H1 (cell line): ENCODE data around the gene FNDC10.

ENCODE experiments used
- CEBPB ChIP-seq: IDR thresholded peaks from 2 replicates; pipeline ENCODE4 v1.6.1; 2012; ENCODE audit warnings: low read depth, low read length
- CTCF ChIP-seq, 3 experiments: IDR thresholded peaks; 1 replicate in 2 of 3; 2 replicates in 1 of 3; pipeline versions ENCODE4 v1.5.1 to v1.6.1; 2011; ENCODE audit warnings: low read length in 3 of 3, mild to moderate bottlenecking in 3 of 3, inconsistent platforms in 2 of 3, low read depth in 1 of 3, moderate library complexity in 1 of 3; ENCODE audit not compliant: insufficient read depth in 1 of 3; ENCODE audit errors: control extremely low read depth in 1 of 3
- EP300 ChIP-seq, 2 experiments: IDR thresholded peaks; 1 replicate in 1 of 2; 2 replicates in 1 of 2; pipeline ENCODE4 v1.6.1; 2011 to 2012; ENCODE audit warnings: low read depth in 2 of 2, low read length in 2 of 2, mild to moderate bottlenecking in 2 of 2, borderline replicate concordance in 1 of 2, inconsistent platforms in 1 of 2, moderate library complexity in 1 of 2
- EZH2 ChIP-seq: fragments of 200-600 bp; sonication (generic); IDR thresholded peaks from 2 replicates; pipeline ENCODE4 v1.7.1; 2012; ENCODE audit warnings: low read depth, mild to moderate bottlenecking, moderate library complexity, low read length, inconsistent platforms; ENCODE audit not compliant: severe bottlenecking
- GABPA ChIP-seq: IDR thresholded peaks from 2 replicates; pipeline ENCODE4 v1.6.1; 2011; ENCODE audit warnings: mild to moderate bottlenecking, low read length, moderate library complexity, borderline replicate concordance; ENCODE audit not compliant: insufficient read depth
- KDM1A ChIP-seq: fragments of 200-600, 300-600 bp; sonication (generic); IDR thresholded peaks from 2 replicates; pipeline ENCODE4 v1.7.1; 2016; ENCODE audit warnings: mild to moderate bottlenecking, low read length, borderline replicate concordance
- POLR2A ChIP-seq, 2 experiments: IDR thresholded peaks; 1 replicate in 1 of 2; 2 replicates in 1 of 2; pipeline ENCODE4 v1.6.1; 2011; ENCODE audit warnings: low read depth in 2 of 2, low read length in 2 of 2, mild to moderate bottlenecking in 2 of 2; ENCODE audit errors: control extremely low read depth in 1 of 2
- RFX5 ChIP-seq: IDR thresholded peaks from 2 replicates; pipeline ENCODE4 v1.6.1; 2011; ENCODE audit warnings: low read depth, low read length, improper control_type of control experiment, borderline replicate concordance
- YY1 ChIP-seq: IDR thresholded peaks from 2 replicates; pipeline ENCODE4 v1.6.1; 2011; ENCODE audit warnings: low read depth, mild to moderate bottlenecking, low read length
- TF ChIP-seq, protein P1 (sequence below): IDR thresholded peaks from 2 replicates; pipeline ENCODE4 v1.6.1; 2012; ENCODE audit warnings: inconsistent platforms

GRCh38 chr1:1596493-1597274, 3.3 kb downstream of the FNDC10 start:
- TF ChIP-seq CTCF (IDR thresholded peaks at IDR 0.05; ENCODE audit: control extremely low read depth in 1 of 3, insufficient read depth in 1 of 3, low read depth in 1 of 3, low read length in 3 of 3) = no peak
- no peak for TF ChIP-seq POLR2A (IDR thresholded peaks at IDR 0.05; ENCODE audit: control extremely low read depth in 1 of 2, low read depth in 2 of 2, low read length in 2 of 2)
- no peak for TF ChIP-seq YY1
- TF ChIP-seq, protein P1, sequence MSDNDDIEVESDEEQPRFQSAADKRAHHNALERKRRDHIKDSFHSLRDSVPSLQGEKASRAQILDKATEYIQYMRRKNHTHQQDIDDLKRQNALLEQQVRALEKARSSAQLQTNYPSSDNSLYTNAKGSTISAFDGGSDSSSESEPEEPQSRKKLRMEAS = no peak
- TF ChIP-seq EP300 (IDR thresholded peaks at IDR 0.05; ENCODE audit: borderline replicate concordance in 1 of 2, low read depth in 2 of 2, low read length in 2 of 2) = no peak
- TF ChIP-seq CEBPB = no peak
- TF ChIP-seq RFX5 = no peak
- TF ChIP-seq GABPA = no peak
- TF ChIP-seq KDM1A = no peak
- TF ChIP-seq EZH2 = no peak
